Measurements from ENCODE around the gene WWOX.

DNA sequence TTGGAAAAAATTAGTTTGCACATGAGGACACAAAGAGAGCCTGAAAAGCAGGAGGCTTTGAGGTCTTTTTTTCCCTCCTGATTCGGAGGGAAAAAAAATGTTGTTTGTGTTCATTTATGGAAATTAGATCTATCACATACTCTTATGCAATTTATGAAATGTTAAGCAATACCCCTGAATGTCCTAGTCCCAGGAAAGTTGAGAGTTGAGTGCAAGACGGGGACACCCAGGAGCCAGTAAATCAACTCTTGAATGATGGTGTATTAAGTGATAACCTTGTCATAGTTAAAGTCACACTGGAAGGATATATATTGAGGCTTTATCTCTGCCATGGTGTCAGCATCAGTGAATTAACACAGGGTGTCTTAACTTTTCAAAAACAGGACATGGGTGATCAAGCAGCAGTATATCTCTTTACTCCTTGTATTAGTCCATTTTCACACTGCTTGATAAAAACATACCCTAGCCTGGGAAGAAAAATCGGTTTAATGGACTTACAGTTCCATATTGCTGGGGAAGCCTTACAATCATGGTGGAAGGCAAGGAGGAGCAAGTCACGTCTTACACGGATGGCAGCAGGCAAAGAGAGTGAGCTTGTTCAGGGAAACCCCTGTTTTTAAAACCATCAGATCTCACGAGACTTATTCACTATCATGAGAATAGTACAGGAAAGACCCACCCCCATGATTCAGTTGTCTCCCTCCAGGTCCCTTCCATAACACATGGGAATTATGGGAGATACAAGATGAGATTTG is 1032.0 kb downstream of the WWOX start:
- no peak for TF ChIP-seq POLR2A (IDR thresholded peaks at IDR 0.05)
- TF ChIP-seq, protein P1, sequence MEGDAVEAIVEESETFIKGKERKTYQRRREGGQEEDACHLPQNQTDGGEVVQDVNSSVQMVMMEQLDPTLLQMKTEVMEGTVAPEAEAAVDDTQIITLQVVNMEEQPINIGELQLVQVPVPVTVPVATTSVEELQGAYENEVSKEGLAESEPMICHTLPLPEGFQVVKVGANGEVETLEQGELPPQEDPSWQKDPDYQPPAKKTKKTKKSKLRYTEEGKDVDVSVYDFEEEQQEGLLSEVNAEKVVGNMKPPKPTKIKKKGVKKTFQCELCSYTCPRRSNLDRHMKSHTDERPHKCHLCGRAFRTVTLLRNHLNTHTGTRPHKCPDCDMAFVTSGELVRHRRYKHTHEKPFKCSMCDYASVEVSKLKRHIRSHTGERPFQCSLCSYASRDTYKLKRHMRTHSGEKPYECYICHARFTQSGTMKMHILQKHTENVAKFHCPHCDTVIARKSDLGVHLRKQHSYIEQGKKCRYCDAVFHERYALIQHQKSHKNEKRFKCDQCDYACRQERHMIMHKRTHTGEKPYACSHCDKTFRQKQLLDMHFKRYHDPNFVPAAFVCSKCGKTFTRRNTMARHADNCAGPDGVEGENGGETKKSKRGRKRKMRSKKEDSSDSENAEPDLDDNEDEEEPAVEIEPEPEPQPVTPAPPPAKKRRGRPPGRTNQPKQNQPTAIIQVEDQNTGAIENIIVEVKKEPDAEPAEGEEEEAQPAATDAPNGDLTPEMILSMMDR (IDR thresholded peaks at IDR 0.05) = no peak
- TF ChIP-seq EP300 (IDR thresholded peaks at IDR 0.05) = no peak

All from gastroesophageal sphincter (tissue), 3 donors.